WTC11 (cell line): ENCODE measurements around the gene ADH1C. TPM values are rescaled to one million over a fixed set of nuclear protein-coding genes. Genes with fewer than 3 reads are reported as not detected.

Experiments used
- ATAC-seq: fragments of 200-7000 bp; cut with Tn5 transposase; 2 replicates; pipeline ENCODE4 v1.10.0; 2021; ENCODE audit warnings: mild to moderate bottlenecking, moderate library complexity
- CTCF ChIA-PET: fragments of 300-600 bp; sonication (Branson Sonifier 250); formaldehyde crosslinking; loops from one replicate; lab custom pipeline; 2021; ENCODE audit warnings: antibody characterized with exemption; lab: Charles Lee
- POLR2A ChIA-PET: fragments of 350-600 bp; sonication (Branson Sonifier 250); formaldehyde crosslinking; loops from one replicate; lab custom pipeline; 2021; ENCODE audit warnings: antibody characterized with exemption; lab: Charles Lee
- DNase-seq: peaks from one replicate; pipeline ENCODE4 v3.0.0; 2021; ENCODE audit warnings: low spot score
- H3K27ac Mint-ChIP-seq: 2 replicates; pipeline ENCODE4 v1.8.0; 2021; ENCODE audit warnings: mixed read lengths
- H3K27me3 Mint-ChIP-seq: 2 replicates; pipeline ENCODE4 v1.8.0; 2021; ENCODE audit warnings: low read depth, mild to moderate bottlenecking, moderate library complexity, mixed read lengths
- H3K36me3 Mint-ChIP-seq: 2 replicates; pipeline ENCODE4 v1.8.0; 2021; ENCODE audit warnings: mixed read lengths
- H3K4me1 Mint-ChIP-seq: 2 replicates; pipeline ENCODE4 v1.8.0; 2022; ENCODE audit warnings: mixed read lengths
- H3K4me3 Mint-ChIP-seq: 2 replicates; pipeline ENCODE4 v1.8.0; 2021; ENCODE audit warnings: mild to moderate bottlenecking, moderate library complexity, mixed read lengths
- H3K9me3 Mint-ChIP-seq: 2 replicates; pipeline ENCODE4 v1.8.0; 2021; ENCODE audit warnings: mixed read lengths
- AR ChIP-seq: fragments of 250-450 bp; sonication (Bioruptor Pico); IDR thresholded peaks from 2 replicates; pipeline ENCODE4 v1.9.0; 2021; ENCODE audit warnings: mild to moderate bottlenecking
- CDX4 ChIP-seq: fragments of 250-450 bp; sonication (Bioruptor Pico); IDR thresholded peaks from 2 replicates; pipeline ENCODE4 v1.9.0; 2021; ENCODE audit warnings: moderate library complexity, mild to moderate bottlenecking, inconsistent platforms, borderline replicate concordance
- ETV6 ChIP-seq: sonication (generic); formaldehyde crosslinking; IDR thresholded peaks from 2 replicates; pipeline ENCODE4 v1.8.1; 2022; ENCODE audit warnings: mild to moderate bottlenecking, missing genetic modification reagents
- GABPB1 ChIP-seq: sonication (generic); formaldehyde crosslinking; IDR thresholded peaks from 2 replicates; pipeline ENCODE4 v1.8.1; 2023; ENCODE audit warnings: mild to moderate bottlenecking, missing genetic modification reagents
- GRHL2 ChIP-seq: fragments of 250-450 bp; sonication (Bioruptor Pico); IDR thresholded peaks from 2 replicates; pipeline ENCODE4 v1.8.0; 2022; ENCODE audit warnings: mild to moderate bottlenecking, moderate library complexity; ENCODE audit not compliant: insufficient replicate concordance, severe bottlenecking
- GTF2I ChIP-seq: fragments of 250-450 bp; sonication (Bioruptor Pico); conservative IDR thresholded peaks from 2 replicates; pipeline ENCODE4 v1.4.0; 2021; ENCODE audit warnings: mild to moderate bottlenecking
- IRF1 ChIP-seq: sonication (generic); formaldehyde crosslinking; IDR thresholded peaks from 2 replicates; pipeline ENCODE4 v1.8.0; 2023; ENCODE audit warnings: missing genetic modification reagents
- IRF2 ChIP-seq: sonication (generic); formaldehyde crosslinking; IDR thresholded peaks from 2 replicates; pipeline ENCODE4 v1.8.0; 2022; ENCODE audit warnings: low read depth, missing genetic modification reagents, borderline replicate concordance
- NR3C1 ChIP-seq: sonication (generic); formaldehyde crosslinking; conservative IDR thresholded peaks from 2 replicates; pipeline ENCODE4 v1.8.1; 2023; ENCODE audit warnings: low read depth, mild to moderate bottlenecking, missing genetic modification reagents
- PRDM15 ChIP-seq: sonication (generic); formaldehyde crosslinking; IDR thresholded peaks from 2 replicates; pipeline ENCODE4 v1.8.0; 2022; ENCODE audit warnings: missing genetic modification reagents
- PRRX2 ChIP-seq: fragments of 250-450 bp; sonication (Bioruptor Pico); IDR thresholded peaks from 2 replicates; pipeline ENCODE4 v1.8.0; 2021; ENCODE audit warnings: mild to moderate bottlenecking
- RORB ChIP-seq: fragments of 250-450 bp; sonication (Bioruptor Pico); IDR thresholded peaks from 2 replicates; pipeline ENCODE4 v1.9.0; 2021; ENCODE audit warnings: mild to moderate bottlenecking
- USF1 ChIP-seq: sonication (generic); formaldehyde crosslinking; IDR thresholded peaks from 2 replicates; pipeline ENCODE4 v1.8.0; 2022; ENCODE audit warnings: mild to moderate bottlenecking, missing genetic modification reagents
- ZBTB21 ChIP-seq: sonication (generic); formaldehyde crosslinking; IDR thresholded peaks from 2 replicates; pipeline ENCODE4 v1.8.1; 2023; ENCODE audit warnings: mild to moderate bottlenecking, missing genetic modification reagents, borderline replicate concordance
- ZNF219 ChIP-seq: sonication (generic); formaldehyde crosslinking; IDR thresholded peaks from 2 replicates; pipeline ENCODE4 v1.8.0; 2023; ENCODE audit warnings: missing genetic modification reagents, mild to moderate bottlenecking, borderline replicate concordance
- ZNF232 ChIP-seq: sonication (generic); formaldehyde crosslinking; IDR thresholded peaks from 2 replicates; pipeline ENCODE4 v1.8.0; 2022; ENCODE audit warnings: mild to moderate bottlenecking, missing genetic modification reagents
- ZNF423 ChIP-seq: fragments of 250-450 bp; sonication (Bioruptor Pico); IDR thresholded peaks from 2 replicates; pipeline ENCODE4 v2.1.2; 2022; ENCODE audit warnings: mild to moderate bottlenecking, moderate library complexity
- total RNA-seq: library from RNA; stranded (reverse); gene quantifications from 3 replicates; pipeline ENCODE4 v1.2.3, GENCODE V29; 2021
- TF ChIP-seq, protein P1 (sequence below): sonication (generic); formaldehyde crosslinking; IDR thresholded peaks from 2 replicates; pipeline ENCODE4 v1.8.1; 2022; ENCODE audit warnings: missing genetic modification reagents, borderline replicate concordance
- TF ChIP-seq, protein P2 (sequence below): sonication (generic); formaldehyde crosslinking; IDR thresholded peaks from 2 replicates; pipeline ENCODE4 v1.8.1; 2022; ENCODE audit warnings: low read depth, missing genetic modification reagents, borderline replicate concordance

ADH1C gene
- total RNA-seq, 1 experiment from 2014 or later, result 0.22 TPM

DNA sequence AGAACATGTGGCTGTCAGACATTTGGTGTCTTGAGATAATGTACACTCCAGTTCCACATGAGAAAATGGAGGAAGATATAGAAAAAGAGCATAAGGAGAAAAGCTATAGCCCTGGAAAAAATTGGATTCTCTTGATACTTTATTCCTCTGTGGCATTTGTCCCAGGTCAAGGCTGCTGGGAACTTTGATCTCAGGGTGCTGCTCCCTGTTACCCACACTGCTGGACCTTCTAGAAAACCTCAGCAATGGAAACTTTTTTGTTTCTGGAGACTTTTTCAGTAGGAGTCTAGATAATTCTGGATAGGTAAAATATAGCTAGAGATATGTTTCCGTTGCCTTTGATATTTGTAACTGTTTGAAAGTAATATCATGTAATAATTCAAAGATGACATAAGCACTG, 11.1 kb downstream of the ADH1C start:
- no peak for TF ChIP-seq GTF2I
- no peak for TF ChIP-seq CDX4
- no peak for TF ChIP-seq IRF2
- no peak for TF ChIP-seq IRF1
- TF ChIP-seq, protein P1, sequence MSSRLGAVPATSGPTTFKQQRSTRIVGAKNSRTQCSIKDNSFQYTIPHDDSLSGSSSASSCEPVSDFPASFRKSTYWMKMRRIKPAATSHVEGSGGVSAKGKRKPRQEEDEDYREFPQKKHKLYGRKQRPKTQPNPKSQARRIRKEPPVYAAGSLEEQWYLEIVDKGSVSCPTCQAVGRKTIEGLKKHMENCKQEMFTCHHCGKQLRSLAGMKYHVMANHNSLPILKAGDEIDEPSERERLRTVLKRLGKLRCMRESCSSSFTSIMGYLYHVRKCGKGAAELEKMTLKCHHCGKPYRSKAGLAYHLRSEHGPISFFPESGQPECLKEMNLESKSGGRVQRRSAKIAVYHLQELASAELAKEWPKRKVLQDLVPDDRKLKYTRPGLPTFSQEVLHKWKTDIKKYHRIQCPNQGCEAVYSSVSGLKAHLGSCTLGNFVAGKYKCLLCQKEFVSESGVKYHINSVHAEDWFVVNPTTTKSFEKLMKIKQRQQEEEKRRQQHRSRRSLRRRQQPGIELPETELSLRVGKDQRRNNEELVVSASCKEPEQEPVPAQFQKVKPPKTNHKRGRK (CRISPR knock-in tag), result no peak
- no peak for TF ChIP-seq GRHL2 (CRISPR knock-in tag)
- TF ChIP-seq PRDM15 (CRISPR knock-in tag), result no peak
- no peak for TF ChIP-seq AR
- no peak for TF ChIP-seq RORB (CRISPR knock-in tag)
- no peak for TF ChIP-seq GABPB1 (CRISPR knock-in tag)
- POLR2A ChIA-PET, result no interaction called here
- no peaks in the 10 kb centered on the region for H3K9me3 Mint-ChIP-seq
- H3K36me3 Mint-ChIP-seq, result no peaks in the 10 kb centered on the region
- H3K4me3 Mint-ChIP-seq, result no peak overlapping the region
- H3K27ac Mint-ChIP-seq, result no peak overlapping the region
- CTCF ChIA-PET, result no interaction called here
- DNase-seq (no peak), ATAC-seq (no peak)
- no peaks in the 10 kb centered on the region for H3K27me3 Mint-ChIP-seq
- no peaks in the 10 kb centered on the region for H3K4me1 Mint-ChIP-seq

DNA sequence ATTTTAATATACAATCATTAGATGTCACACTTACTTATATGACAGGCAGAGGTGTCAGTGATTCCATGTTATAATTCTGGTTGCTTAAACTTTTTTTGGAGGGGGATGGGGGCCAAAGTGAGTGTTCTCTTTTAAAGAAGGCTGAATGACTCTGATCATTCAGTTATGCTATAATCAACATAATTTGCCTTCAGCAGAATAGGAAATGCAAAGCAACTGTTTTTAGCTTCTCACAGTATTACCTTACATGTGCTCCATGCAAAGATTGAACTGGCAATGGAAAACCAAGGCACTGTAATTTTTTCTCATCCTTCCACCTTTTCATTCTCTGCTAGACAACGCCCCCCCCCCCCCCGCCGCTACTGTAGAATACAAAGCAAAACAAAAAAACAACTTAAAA, 13.4 kb downstream of the ADH1C start:
- Mint-ChIP-seq H3K4me1 (no peaks in the 10 kb centered on the region), H3K27ac (no peak overlapping the region), H3K4me3 (no peak overlapping the region), H3K27me3 (no peaks in the 10 kb centered on the region), H3K9me3 (no peaks in the 10 kb centered on the region), H3K36me3 (no peaks in the 10 kb centered on the region)
- ChIA-PET POLR2A (no interaction called here), CTCF (no interaction called here)
- DNase-seq (no peak), ATAC-seq (no peak)
- TF ChIP-seq USF1 (CRISPR knock-in tag) (no peak), ZNF219 (no peak), ZNF423 (no peak), PRRX2 (CRISPR knock-in tag) (no peak), ETV6 (CRISPR knock-in tag) (no peak), ZBTB21 (no peak), NR3C1 (CRISPR knock-in tag) (no peak), ZNF232 (CRISPR knock-in tag) (no peak)
- TF ChIP-seq, protein P2, sequence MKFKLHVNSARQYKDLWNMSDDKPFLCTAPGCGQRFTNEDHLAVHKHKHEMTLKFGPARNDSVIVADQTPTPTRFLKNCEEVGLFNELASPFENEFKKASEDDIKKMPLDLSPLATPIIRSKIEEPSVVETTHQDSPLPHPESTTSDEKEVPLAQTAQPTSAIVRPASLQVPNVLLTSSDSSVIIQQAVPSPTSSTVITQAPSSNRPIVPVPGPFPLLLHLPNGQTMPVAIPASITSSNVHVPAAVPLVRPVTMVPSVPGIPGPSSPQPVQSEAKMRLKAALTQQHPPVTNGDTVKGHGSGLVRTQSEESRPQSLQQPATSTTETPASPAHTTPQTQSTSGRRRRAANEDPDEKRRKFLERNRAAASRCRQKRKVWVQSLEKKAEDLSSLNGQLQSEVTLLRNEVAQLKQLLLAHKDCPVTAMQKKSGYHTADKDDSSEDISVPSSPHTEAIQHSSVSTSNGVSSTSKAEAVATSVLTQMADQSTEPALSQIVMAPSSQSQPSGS (CRISPR knock-in tag), result no peak
